GM21423 (cell line): ENCODE results near the gene GTSE1.

Experiments used
- ATAC-seq: cut with Tn5 transposase; IDR thresholded peaks from one replicate; pipeline ENCODE4 v1.9.1; 2021; ENCODE audit warnings: mild to moderate bottlenecking, moderate library complexity; ENCODE audit not compliant: unreplicated experiment

The GTSE1 gene

DNA sequence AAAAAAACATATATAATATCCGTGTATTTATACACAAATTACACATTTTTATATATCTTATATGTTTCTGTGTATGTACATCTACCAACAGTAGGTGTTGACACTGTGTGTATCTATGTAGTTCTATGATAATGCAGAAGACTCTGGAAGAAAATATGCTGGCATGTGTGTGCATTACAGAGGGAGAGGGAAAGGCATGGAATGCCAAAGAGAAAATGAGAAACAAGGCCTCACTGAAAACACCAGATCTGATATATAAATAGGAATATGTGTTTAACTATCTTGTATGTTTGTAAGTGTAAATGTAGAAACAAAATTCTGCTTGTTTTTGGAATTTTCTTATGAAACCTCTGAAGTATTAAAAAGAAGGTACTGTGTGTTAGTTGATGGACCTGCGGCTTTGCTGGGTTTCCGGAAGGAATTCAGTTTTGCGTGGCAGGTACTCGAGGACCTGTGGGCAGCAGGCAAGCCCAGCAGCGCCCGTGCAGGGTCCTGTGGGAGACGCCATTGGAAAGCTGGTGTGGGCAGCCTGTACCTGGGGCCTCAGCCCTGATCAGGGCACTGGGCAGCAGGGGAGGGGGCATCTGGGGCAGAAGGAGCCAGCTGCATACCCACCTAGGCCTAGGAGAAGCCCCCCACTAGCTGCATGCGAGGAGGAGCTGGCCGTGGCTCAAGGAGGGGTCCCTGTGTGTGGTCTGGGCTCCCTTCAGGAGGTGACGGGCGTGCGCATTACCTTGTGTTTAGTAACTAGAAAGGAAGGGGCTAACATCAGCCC lies 31.2 kb downstream of the GTSE1 start:
- no peak for ATAC-seq

DNA sequence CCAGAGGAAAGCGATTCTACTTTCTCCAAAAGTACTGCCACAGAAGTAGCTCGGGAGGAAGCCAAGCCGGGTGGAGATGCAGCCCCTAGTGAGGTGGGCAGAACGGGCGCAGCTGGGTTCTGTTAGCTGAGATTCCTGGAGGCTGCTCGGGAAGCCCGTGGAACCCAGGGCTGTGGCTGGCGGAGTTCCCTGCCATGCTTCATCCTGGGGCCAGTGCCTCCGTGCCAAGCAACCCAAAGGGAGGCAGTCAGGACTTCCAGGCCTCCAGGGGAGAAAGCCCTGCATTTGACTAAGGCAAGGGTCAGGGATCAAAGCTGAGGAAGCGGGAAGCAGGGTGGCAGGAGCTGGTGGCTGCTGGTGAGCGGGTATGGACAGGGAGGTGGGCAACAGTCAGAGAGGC lies 32.1 kb downstream of the GTSE1 start:
- ATAC-seq = no peak

DNA sequence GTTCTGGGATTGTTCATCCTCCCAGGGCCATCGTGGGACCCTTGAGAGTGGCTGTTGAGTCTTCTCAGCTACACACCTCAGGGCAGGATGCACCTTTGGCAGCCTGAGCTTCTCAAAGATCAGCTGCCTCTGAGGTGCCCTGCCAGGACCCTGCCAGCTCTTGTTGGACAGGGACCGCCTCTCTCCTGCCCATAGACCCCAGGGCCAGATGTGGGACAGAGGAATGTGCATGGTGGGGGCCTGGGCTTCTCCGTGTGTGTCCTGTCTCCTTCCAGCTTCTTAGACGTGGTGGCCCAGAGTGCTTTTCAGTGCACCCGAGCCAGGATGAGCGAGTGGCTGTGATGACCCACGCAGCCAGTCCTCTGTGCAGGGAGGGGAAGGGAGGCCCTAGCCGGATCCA lies 32.9 kb downstream of the GTSE1 start:
- ATAC-seq = no peak

DNA sequence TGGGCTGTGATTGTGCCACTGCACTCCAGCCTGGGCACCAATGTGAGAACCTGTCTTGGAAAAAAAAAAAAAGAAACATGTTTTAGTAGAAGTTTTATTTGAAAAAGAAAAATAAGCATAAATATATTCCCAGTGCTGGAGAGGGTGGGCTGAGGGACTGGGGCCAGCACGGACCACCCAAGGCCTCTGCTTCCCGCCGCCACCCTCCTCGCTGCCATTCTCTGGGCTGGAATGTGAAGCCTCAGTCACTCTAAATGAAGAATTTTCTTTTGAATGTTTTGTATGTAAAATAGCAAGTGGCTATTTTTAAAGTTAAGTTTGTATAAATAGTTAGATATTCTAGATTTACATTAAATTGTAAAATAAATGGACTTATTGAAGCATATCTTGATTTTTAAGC lies 33.8 kb downstream of the GTSE1 start:
- ATAC-seq = no peak

DNA sequence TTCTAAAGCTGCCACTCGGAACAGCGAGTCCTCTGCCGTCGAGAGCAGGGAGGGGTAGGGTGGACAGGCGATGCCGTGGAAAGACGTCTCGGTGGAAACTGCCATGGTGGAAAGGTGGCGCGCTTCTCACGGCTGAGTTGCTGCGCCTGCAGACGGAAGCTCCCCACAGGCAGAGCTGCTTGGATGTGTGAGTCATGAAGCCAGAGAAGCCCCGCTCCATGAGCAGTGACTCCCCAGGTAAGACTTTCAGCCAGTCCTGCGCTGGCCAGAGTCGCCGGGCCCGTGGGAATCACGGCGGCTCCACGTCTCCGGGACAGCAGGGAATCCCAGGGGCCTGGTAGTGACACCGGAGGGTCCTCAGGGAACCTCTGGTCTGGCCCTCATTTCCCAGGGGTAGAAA lies 34.8 kb downstream of the GTSE1 start:
- ATAC-seq = no peak

DNA sequence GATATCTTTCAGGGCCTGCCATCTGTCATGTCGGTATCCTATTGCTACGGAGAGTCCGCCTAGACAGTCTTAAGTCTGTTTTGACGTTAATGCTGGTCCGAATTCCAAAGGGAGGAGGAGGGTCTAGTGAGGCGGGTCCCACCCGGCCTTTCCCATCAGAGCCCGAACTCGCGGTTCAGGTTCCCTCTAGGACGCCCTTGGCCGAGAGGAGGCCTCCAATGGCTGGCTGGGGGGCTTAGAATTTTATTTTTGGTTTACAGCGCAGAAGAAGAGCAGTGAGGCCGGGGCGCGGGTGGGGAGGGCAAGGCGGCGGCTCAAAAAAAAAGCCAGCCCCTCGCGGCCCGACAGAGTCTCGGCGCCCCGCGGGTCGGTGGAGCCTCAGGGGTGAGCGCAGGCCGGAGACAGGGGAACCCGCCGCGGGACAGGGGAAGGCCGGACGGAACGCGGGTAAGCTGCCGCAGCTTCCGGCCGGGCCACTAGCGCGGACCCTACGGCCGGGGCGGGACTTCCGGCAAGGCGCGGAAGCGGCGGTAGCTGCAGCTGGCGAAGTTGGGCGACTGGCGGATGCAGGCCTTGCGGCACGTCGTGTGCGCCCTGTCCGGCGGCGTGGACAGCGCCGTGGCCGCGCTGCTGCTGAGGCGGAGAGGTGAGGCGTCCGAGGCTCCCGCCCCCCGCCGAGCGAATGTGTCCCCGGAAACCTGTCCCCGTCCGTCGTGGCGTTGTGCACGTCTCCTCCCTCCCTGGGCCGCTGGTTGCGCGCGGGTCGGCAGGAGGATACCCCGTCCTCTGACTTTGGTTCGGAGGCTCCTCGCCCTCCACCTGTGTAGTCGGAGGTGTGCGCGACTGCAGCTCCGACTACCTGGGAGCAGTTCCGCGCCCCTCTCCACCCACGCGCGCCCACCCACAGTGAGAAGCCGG lies 38.8 kb downstream of the GTSE1 start, which contains the start of gene TRMU:
TSS of gene TRMU (plus strand) at position 514 of the 918 bp plus-strand sequence. CDS start at position 565, 51 bp downstream.
- ATAC-seq = peak; percentile 91

DNA sequence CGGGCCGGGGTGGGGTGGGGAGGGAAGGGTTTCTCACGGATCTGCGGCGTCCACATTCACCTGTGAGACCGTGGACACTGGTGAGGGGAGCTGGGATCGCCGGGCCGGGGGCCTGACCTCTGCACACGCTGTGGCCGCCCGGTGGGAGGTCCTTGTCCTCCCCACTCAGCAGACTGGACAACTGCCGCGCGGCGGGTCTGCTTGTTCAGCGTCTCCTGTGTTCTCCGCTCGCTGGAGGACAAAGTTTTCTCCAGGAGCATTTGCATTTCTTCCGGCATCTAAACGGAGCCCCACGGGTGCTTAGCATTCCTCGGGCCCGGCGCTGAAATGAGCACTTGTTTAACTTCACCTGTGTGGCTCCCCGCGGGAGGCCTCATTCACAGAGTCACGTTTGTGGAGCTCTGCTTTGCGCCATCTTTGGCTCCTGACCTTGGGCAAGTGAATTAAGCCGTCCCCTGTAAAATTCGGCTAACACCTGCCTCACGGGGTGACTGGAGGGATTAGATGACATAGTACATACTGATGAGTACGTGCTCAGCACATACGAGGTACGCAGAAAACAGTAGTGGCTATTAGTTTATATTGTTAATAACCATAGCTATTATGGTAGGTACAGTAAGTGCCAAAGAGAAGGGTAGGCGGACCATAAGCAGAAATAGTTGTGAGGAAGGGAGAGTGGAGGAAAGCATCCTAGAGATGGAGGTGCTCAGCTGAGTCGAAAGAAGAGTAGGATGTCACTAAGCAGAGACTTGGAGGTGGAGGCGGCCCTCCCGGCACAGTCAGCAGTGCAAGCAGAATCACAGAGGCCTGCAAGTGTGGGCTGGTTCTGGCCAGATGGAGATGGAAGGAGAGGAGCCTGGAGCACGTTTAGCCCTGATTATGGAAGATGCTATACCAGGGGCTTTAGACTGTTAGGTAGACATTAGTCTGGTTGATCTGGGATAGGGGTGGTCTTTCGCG lies 39.7 kb downstream of the GTSE1 start:
- peak; percentile 10 for ATAC-seq

DNA sequence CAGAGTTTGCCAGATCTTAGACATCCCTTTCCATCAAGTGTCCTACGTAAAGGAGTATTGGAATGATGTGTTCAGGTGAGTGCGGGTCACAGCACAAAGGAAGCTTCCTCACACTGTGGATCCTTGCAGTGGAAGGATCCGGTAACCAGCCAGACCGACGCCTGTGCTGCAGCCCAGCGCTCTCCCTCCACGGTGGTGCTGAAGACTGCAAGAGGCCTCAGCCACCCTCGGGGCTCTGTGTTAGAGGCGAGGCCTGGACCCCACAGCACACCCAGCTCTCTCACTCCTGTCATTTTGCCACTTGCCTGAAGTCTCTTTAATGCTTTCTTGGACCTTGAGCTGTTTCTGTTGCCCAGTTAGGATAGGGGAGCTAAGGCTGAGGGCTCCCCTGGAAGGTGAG lies 41.2 kb downstream of the GTSE1 start:
- no peak for ATAC-seq

DNA sequence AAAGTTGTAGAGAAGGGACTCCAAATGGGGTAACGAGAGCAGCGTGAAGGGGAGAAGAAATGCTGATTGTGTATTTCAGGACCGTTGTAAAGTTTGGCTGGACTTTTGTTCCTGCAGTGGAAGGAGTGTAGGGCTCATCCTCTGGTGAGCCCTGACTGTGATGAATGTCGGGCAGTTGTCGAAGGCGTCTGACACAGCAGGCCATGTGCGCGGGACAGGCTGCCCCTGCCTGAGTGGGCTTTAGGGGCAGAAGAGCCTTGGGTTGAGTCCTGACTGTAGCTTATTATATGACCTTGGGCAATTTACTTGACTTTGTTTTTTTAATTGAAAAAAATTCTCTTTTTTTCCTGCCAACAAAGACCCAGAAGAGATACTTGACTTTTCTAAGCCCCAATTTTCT lies 42.0 kb downstream of the GTSE1 start:
- no peak for ATAC-seq

DNA sequence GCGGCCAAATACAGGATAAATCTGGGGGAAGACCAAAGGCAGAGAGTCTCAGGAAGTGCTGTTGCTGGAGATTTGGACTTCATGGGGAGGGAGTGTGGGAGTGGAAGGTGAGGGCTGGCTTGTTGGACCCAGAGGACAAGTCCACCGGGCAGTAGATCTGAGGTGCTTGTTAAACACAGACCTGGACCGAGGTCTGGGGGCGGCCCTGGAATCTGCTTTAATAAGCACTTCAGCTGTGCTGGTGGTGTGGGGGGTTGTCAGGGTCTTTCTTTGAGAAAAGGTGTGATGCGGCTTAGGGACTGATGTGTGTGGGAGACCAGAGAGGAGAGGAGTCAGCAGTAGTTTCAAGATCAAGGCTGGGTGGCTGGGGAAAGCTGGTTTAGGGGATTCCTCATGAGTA lies 43.3 kb downstream of the GTSE1 start:
- ATAC-seq = no peak

DNA sequence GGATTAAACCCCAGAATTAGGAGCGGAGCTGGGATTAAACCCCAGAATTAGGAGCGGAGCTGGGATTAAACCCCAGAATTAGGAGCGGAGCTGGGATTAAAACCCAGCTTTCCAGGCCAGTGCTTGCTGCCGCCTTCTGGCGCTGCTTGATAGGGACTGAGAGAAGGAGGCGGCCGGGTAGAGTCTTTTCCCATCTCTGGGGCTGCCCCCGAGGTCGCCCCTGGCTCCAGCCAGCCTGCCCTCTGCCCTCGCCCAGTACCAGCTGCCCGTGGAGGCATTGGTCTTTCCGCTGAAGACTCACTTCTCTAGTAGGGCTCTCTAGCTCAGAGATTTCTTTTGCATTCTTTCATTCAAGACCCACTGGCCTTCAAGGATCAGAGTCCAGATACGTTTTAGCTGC lies 44.0 kb downstream of the GTSE1 start:
- ATAC-seq = no peak

DNA sequence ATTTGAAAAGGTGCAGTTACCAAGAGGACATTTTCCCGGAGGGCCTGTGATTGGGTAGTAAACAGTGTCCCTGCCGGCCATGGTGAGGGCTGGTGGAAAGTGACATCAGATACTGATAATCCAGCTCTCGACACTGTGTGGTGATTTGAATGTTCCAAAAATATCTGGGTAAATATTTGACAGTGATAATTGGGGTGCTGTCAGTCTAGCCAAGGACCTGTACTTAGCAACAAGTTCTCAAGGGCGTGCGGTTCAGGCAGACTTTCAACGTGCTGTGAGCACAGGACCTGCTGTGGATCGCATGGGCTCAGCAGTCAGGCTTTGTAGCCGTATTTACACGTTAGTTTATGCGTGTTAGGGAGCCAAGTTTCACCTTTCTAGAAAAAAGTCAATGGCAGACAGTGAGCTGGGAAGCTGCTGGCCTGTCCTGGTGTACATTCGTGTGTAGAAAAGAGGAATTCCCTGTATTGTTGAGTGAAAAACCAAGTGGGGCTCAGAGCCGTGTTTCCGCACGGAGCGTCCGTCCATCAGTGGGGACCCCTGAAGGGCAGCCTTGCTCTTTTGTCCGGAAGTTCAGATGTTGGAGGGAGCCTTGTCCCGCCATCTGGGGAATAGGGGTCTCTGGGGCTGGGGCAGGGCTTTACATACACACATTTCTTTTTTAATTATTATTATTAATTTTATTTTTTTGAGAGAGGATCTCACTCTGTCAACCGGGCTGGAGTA lies 50.2 kb downstream of the GTSE1 start:
- no peak for ATAC-seq

DNA sequence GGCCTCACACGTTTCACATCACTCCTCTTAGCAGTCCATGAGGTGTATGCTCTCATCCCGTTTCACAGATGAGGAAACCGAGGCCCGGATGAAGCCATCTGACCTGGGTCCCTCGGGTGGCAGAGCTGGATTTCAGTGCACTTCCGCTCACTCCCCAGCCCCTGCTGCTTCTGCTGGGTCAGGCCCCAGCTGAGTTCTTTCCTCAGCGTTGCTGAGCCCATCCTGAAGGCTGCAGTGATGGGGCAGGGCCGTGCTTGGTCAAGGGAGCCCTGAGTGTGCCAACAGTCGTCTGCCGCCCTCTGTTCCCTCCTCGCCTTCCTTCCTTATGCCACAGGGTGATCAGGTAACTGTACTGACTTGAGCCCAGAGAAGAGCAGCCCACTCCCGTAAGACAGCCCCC lies 51.0 kb downstream of the GTSE1 start:
- ATAC-seq = no peak

DNA sequence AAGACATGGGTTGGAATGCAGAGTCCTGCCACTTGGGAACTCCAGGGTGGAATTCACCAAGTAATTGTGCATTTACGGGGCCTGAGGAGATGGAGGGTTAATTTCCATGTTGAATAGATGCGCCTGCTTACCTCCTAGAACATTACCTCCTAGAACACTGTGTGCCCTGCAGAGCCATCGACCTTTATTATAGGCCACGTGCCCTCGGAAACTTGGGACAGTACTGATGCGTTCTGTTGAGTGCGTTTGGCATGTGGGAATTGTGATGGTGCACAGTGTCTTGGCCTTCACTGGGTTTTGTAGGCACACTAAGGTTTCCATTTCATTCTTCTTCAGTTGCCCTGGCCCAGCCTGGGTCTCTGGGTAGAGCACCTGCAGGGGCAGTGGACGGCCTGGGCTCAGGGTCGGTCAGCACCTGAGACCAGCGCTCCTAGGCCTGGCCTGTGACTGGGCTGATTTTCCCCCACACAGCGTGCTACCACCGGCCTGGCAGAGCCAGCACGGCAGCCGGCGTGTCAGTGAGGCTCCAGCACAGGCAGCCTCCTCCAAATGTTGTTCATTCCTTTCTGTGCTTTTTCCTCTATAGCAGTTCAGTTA lies 51.5 kb downstream of the GTSE1 start:
- ATAC-seq = no peak

DNA sequence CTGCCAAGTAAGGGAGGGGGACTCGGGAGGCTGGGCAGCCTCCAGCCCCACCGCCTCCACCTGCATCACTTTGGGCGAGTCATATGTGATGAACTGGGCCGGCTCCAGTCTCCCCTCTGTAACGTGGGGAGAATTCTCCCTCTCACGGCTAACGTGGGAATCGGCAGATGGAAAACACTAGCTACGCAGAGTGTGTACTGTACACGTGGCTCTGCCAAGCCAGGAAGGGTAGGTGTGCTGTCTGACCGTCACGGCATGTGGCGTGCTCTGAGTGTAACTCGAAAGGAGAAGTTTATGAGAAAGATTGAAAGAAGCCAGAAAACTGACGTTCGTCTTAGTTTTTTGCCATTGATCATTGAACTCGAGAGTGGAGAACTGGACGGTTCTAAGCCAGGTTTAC lies 52.6 kb downstream of the GTSE1 start:
- ATAC-seq = no peak

DNA sequence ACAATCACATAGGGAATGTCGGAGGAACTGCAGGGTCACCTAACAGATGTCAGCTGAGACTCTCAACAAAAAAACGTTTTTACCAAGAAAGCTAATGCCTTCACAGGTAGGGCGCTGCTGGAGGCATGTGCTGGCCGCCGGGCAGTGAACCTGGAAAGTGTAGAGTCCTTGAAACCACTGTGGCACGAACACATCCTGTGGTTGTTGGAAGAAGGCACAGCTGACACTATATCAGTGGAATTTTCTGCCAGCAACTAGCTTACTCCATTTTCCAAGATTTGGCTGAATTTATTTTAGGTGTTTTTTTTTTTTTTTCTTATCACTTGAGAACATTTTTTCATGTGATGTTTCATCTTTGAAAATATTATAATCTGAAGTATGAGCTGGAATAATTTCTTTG lies 53.0 kb downstream of the GTSE1 start:
- ATAC-seq = no peak

DNA sequence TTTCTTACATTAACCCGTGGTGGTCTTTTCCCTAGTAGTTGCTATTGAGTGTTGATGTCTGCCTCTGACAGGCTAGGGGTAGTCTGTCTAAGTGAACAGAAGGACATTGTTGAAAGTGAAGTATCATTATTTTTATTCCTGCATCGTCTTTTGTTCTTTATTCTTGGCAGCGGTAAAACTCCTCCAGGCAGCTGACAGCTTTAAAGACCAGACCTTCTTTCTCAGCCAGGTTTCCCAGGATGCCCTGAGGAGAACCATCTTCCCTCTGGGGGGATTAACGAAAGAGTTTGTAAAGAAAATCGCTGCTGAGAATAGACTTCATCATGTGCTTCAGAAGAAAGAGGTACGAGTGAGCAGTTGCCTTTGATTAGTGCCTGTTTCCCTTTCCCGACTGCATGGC lies 53.5 kb downstream of the GTSE1 start:
- no peak for ATAC-seq

DNA sequence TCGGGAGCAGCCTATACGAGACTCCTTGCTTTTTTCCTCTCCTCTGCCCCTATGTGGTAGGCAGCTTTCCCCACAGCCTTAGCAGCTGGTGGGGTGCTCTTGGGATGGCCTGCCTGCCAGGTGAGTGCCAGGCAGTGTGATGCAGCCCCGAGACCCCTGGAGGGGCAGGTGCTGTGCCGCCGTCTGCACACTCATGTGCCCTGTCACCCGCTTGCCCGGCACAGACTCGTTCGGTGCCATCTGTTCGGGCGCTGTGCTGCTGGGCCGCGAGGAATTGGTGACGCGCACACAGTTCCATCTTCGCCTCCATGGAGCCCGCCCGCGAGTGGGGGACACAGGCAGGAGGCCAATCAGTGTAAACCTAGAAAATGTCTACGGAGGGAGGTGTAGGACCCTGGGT lies 54.0 kb downstream of the GTSE1 start:
- ATAC-seq = no peak

DNA sequence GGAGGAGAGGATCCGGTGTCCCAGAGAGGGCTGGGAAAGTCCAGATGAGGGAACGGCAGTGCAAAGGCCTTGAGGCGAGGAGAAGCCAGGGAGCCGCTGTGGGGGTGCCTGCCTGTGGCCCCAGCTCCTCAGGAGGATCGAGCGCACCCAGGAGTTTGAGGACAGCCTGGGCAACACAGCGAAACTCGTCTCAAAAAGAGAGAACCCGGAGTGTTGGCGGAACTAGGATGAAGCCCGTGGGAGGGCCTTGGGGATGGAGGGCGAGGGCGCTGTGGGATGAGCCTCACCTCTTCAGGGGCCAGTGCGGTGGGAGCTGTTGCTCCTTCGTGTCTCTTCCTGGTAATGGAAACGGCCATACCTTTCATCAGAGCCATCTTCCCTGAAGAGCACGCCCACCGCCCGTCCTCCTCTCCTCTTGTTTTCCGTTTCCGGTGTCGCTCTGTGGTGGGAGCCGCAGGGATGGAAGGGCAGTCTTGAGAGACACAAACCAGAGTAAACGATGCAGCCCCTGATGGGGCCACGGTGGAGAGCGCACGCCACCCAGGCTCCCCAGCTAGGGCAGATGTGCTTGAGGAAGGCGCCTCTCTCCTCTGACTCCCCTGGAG lies 54.6 kb downstream of the GTSE1 start:
- no peak for ATAC-seq
